GF-D8 (cell line): ENCODE results near the gene VAV1.

Experiments used
- DNase-seq: peaks from one replicate; lab custom pipeline; 2025; lab: John Stamatoyannopoulos, UW

VAV1 gene

GRCh38 chr19:6894313-6894712 is 121.8 kb downstream of the VAV1 start:
- no peak for DNase-seq

- no peak for DNase-seq
Measured at GRCh38 chr19:6903446-6903845, 130.9 kb downstream of the VAV1 start.

GRCh38 chr19:6906559-6907060 is 134.1 kb downstream of the VAV1 start:
- no peak for DNase-seq
